Lower leg skin (tissue), 3 donors: ENCODE measurements around the gene ADAMTS9.

Source experiments
- CTCF ChIP-seq, 3 donors: fragments of 450-650 bp; IDR thresholded peaks; one replicate each; pipeline ENCODE4 v1.5.1; 2016; ENCODE audit warnings: antibody characterized with exemption in 3 of 3, mild to moderate bottlenecking in 3 of 3, moderate library complexity in 2 of 3
- POLR2A ChIP-seq, 2 donors: fragments of 450-650 bp; IDR thresholded peaks; one replicate each; pipeline ENCODE4 v1.6.1; 2016 to 2017; ENCODE audit warnings: antibody characterized with exemption in 2 of 2, mild to moderate bottlenecking in 1 of 2, moderate library complexity in 1 of 2

- TF ChIP-seq CTCF (IDR thresholded peaks at IDR 0.05) (no peak), POLR2A (IDR thresholded peaks at IDR 0.05) (no peak)
Measured at GRCh38 chr3:64595253-64595694, 92.5 kb downstream of the ADAMTS9 start.
